RWPE1 (cell line): Measurements from ENCODE around the gene DSTN.
A peak's percentile ranks its signal among the peaks of the same experiment; 100 is the strongest.

Source experiments
- CTCF ChIA-PET: fragments of 350-600 bp; sonication (Branson Sonifier 250); formaldehyde crosslinking; extraction: SDS; loops from one replicate; lab custom pipeline; 2021; lab: Yijun Ruan, JAX
- POLR2A ChIA-PET: fragments of 400-600 bp; formaldehyde crosslinking; extraction: SDS; loops from one replicate; lab custom pipeline; 2020; ENCODE audit warnings: antibody characterized with exemption; ENCODE audit not compliant: low non-redundant PET; lab: Yijun Ruan, JAX
- DNase-seq: peaks from one replicate; pipeline ENCODE4 v3.0.0; 2012; ENCODE audit warnings: low spot score
- H3K27ac ChIP-seq: fragments of 450-650 bp; 2 replicates; pipeline ENCODE4 v1.5.1; 2017
- CTCF ChIP-seq: fragments of 450-650 bp; conservative IDR thresholded peaks from 2 replicates; pipeline ENCODE4 v1.5.1; 2017; ENCODE audit warnings: low read depth, mild to moderate bottlenecking

DSTN gene

GRCh38 chr20:17568972-17569521, 828 bp upstream of the DSTN start:
- peak; percentile 94 for DNase-seq
- CTCF ChIA-PET = interaction anchor here (0.6 kb wide), 1 partner anchor 24 kb away, joined by 3 read pairs; no protein-coding TSS in a partner anchor
- POLR2A ChIA-PET = interaction anchor here (0.8 kb wide), 1 partner anchor 113 kb away, joined by 3 read pairs; the partner anchor contains the start of gene RRBP1
- peak overlapping the region; percentile 99 for H3K27ac ChIP-seq
- TF ChIP-seq CTCF = no peak

- ChIA-PET CTCF (interaction anchor here (0.5 to 3.0 kb wide), 5 partner anchors 15 to 934 kb away, joined by 3 to 12 read pairs (median 4); no protein-coding TSS in a partner anchor), POLR2A (interaction anchor here (0.7 to 1.0 kb wide), 4 partner anchors 9 to 24 kb away, joined by 3 to 4 read pairs (median 4); no protein-coding TSS in a partner anchor)
- no peak for TF ChIP-seq CTCF
- peak; percentile 34 for DNase-seq
- H3K27ac ChIP-seq = peak overlapping the region; percentile 99
Measured at GRCh38 chr20:17570347-17571152, 675 bp downstream of the DSTN start.

- no peak for TF ChIP-seq CTCF
- no peak overlapping the region for H3K27ac ChIP-seq
- ChIA-PET POLR2A (no interaction called here), CTCF (interaction anchor here (0.5 to 3.0 kb wide), 4 partner anchors 15 to 934 kb away, joined by 3 to 12 read pairs (median 4); no protein-coding TSS in a partner anchor)
- no peak for DNase-seq
Measured at GRCh38 chr20:17571153-17571527, 1.3 kb downstream of the DSTN start.

- H3K27ac ChIP-seq = no peak overlapping the region
- no peak for TF ChIP-seq CTCF
- no peak for DNase-seq
- ChIA-PET POLR2A (interaction anchor here (0.7 kb wide), 1 partner anchor 53 kb away, joined by 3 read pairs; no protein-coding TSS in a partner anchor), CTCF (interaction anchor here (3.0 kb wide), 1 partner anchor 36 kb away, joined by 12 read pairs; no protein-coding TSS in a partner anchor)
Measured at GRCh38 chr20:17572034-17572638, 2.3 kb downstream of the DSTN start.

GRCh38 chr20:17573463-17573862, 3.6 kb downstream of the DSTN start:
- no peak for DNase-seq
- no peak for TF ChIP-seq CTCF
- no peak overlapping the region for H3K27ac ChIP-seq
- ChIA-PET CTCF (interaction anchor here (0.6 kb wide), 1 partner anchor 819 kb away, joined by 7 read pairs; no protein-coding TSS in a partner anchor), POLR2A (interaction anchor here (0.6 to 0.7 kb wide), 3 partner anchors 16 to 46 kb away, joined by 3 to 5 read pairs (median 4); no protein-coding TSS in a partner anchor)

- no peak for DNase-seq
- POLR2A ChIA-PET = no interaction called here
- no peak for TF ChIP-seq CTCF
- H3K27ac ChIP-seq = no peak overlapping the region
- CTCF ChIA-PET = no interaction called here
Measured at GRCh38 chr20:17576215-17576614, 6.3 kb downstream of the DSTN start.
